M059J (cell line): ENCODE measurements around the gene PKD1. TPM values are rescaled to one million over a fixed set of nuclear protein-coding genes. Genes with fewer than 3 reads are reported as not detected.

Experiments used
- DNase-seq: peaks from one replicate; pipeline ENCODE4 v3.0.0-alpha.2; 2012; ENCODE audit warnings: low read depth
- total RNA-seq: library from RNA; depleted of rRNA; stranded (reverse); fragments of >200 nt; shearing (Covaris generic); gene quantifications from 2 replicates; pipeline ENCODE4 v1.2.3, GENCODE V29; 2014; rRNA removed

The PKD1 gene
- total RNA-seq, result 12.9 and 56.0 TPM in 2 replicates

GRCh38 chr16:2135770-2136490, at the start of gene PKD1:
TSS of gene PKD1 (minus strand) at chr16:2135898. CDS start at chr16:2135689, 209 bp downstream.
- peak; percentile 87 for DNase-seq

- DNase-seq, result no peak
Observed at GRCh38 chr16:2184962-2185361, 49.3 kb upstream of the PKD1 start.

DNA sequence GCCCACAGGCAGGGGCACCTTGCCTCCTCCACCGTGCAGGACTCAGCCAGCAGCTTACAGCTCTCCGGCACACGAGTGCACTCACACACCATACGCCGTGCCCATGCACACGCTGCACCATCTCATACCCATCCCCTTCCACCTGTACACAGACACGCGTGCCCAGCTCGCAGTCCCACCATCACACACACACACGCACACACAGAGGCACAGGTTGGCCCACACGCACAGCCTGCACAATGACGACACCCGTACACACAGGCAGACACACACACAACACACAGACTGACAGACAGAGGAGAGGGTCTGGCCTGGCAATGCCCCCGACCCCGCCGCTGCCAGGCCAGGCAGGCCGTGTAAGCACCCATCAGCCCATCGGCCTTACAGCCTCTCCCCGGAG, 48.6 kb upstream of the PKD1 start:
- DNase-seq, result no peak

DNA sequence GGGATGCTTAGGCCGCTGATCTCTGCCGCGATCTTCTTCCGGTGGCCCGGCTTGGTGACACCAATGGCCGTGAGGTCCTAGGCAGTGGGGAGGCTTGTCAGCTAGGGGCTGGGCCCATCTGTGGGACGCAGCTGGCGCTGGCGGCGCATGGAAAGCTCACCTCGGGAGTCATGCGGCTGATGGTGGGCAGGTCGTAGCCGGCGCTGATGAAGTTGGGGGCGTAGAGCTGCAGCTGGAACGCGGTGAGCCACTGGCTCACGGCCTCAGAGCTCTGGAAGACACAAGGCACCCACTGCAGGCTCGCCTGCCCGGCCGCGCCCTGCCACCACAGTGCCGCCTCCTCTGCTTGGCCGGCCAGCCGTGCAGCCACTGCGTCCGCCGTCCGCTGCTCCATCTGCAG, 48.0 kb upstream of the PKD1 start:
- no peak for DNase-seq

DNA sequence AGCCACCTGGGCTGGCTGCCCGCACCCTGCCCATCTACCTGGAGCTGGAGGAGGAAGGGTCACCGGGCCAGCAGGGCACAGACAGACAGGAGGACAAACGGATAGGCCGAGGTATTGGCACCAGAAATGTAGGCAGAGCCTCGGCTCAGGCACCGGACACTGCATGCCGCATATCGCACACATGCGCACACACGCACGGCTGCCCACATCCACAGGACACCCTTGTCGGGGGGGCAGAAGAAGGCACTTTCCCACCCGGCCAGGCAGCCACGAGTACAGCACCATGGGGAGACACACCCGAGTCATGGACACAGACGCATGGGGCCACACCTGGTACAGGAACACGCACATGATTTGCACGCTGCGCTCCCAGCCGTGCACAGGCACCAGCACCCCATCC, 46.3 kb upstream of the PKD1 start:
- no peak for DNase-seq

DNA sequence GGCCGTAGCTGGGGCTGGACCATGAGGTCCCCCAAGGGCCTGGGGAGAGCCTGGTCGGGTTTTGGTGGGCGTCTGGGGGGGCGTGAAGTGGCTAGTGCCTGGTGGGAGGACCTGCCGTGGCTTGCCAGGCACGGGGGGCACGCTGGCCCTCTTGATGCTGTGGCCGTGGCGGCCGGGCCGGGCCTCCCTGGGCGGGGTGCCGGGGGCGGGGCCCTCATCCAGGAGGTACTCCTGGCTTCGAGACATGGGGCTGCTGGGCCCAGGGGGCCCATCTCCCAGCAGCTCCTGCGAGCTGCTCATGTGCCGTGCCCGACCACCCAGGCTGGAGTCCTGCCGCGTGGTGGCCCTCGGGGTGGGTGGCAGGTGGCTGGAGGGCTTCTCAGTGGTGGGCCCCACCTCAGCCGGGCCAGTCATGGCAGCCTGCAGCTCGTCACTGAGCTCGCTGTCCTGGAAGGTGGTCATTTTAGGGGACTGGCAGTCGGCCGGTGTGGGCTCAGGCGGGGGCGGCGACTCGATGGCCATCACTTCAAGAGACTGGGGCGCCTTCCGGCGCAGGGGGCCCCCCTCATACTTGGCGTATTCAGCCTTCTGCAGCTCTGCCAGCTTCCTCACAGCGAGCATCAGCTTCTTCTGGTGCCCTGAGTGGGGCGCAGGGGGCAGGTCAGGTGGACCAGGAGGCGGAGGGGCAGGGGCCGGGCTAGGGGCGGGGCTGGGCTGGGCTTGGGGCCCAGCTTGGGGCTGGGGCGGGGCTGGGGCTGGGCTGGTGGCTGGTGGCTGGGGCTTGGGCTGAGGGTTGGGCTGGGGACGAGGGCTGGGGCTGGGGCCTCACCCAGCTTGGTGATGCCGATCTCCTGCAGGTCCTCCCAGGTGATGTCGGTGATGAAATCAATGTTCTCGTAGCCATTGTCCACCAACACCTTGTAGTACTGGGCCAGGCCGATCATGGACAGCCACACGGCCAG, 45.5 kb upstream of the PKD1 start:
- no peak for DNase-seq

DNA sequence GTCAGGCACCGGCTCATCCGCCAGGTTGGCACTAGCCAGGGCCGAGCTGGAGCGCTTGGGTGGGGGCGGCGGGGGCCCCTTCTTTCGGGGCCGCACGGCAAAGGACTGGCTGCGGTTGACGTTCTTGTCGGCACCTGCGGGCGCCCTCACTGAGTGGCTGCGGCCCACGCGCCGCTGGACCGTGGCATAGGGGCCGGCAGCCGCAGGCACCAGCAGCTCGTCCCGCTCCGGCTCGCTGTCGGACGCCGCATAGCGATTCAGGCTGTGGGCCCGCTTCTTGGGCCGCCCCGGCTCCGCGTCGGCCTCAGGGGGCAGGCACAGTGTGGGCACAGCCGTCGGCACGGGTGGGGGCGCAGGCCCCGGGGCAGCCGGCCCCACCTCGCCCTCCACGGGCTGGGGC, 44.8 kb upstream of the PKD1 start:
- no peak for DNase-seq

DNA sequence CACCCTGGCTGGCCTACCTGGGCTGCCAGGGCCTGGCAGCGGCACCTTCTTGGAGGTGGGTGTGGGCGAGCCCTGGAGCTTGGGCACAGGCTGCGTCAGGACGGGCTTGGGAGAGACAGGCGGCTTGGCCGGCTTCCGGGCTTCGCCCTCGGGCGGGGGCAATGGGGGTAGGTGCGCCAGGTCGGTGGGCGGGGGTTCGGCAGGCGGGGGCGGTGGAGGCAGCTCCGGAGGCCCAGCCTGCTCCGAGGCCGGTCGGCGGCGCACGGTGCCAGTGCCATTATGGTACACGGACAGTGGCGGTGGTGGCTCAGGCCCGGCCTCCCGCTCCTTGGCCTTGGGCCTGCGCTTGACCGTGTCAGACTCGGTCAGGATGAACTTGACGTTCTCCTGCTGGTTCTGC, 43.9 kb upstream of the PKD1 start:
- no peak for DNase-seq

GRCh38 chr16:2179107-2179501, 43.4 kb upstream of the PKD1 start:
- no peak for DNase-seq

DNA sequence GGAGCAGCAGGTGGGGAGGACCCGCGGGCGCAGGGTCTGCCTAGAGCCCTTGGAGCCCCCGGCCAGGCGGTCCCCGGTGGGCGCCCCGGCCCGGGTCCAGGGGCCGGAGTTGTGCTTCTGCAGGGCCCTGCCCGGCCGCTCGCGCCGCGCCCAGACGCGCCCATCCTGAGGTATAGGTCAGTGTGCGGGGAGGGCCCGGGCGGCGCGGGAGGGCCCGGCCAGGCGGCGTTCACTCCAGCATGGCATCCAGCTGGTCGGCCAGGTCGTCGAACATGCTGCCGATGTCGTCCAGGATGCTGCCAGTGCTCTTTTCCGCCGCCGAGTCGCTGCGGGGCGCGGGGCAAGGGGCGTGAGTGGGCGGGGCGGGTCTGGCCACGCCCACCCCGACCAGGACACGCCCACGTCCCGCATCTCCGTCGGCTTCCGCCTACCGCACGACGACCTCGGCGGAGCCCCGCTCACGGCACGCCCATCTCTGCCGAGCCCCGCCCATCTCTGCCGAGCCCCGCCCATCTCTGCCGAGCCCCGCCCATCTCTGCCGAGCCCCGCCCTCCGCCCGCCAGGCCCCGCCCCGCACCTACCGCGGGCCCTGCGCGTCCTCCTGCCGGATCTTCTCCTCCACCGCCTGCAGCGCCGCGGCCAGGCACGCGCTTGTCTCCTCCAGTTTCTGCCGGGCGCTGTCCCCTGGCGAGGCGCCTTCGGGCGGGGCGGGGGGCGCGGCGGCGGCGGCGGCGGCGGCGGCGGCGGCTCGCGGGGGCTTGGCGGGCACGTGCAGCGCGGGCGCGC, 42.8 kb upstream of the PKD1 start:
- DNase-seq, result no peak

GRCh38 chr16:2177561-2177960, 41.9 kb upstream of the PKD1 start:
- DNase-seq, result no peak

DNA sequence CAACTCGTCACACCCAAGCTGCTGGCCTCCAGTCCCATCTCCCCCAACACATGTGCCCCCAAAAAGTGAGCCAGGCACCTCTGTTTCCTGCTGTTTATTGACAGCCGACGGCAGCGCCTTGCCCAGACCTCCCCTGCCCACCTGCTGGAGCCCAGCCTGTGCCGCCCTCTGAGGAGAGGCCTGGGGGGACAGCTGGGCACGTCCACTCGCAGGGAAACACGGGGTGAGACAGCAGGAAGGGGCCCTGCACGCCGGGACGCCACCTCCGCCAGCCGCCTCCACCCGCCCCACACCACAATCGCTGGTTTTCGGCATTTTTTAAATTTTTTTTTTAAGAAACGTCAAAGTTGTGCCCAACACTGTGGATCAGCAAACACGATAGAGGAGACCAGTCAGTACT, 41.4 kb upstream of the PKD1 start:
- no peak for DNase-seq

DNA sequence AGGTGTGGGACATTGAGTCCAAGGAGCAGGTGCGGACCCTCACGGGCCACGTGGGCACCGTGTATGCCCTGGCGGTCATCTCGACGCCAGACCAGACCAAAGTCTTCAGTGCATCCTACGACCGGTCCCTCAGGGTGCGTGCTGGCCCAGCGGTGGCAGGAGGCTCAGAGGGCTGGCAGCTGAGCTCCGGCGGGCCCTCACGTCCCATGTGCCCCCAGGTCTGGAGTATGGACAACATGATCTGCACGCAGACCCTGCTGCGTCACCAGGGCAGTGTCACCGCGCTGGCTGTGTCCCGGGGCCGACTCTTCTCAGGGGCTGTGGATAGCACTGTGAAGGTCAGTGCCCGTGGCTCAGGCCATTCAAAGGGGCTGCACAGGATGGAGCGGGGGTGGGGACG, 40.3 kb upstream of the PKD1 start:
- no peak for DNase-seq

GRCh38 chr16:2175454-2175853, 39.8 kb upstream of the PKD1 start:
- DNase-seq, result no peak

GRCh38 chr16:2174396-2175131, 38.9 kb upstream of the PKD1 start:
- no peak for DNase-seq

DNA sequence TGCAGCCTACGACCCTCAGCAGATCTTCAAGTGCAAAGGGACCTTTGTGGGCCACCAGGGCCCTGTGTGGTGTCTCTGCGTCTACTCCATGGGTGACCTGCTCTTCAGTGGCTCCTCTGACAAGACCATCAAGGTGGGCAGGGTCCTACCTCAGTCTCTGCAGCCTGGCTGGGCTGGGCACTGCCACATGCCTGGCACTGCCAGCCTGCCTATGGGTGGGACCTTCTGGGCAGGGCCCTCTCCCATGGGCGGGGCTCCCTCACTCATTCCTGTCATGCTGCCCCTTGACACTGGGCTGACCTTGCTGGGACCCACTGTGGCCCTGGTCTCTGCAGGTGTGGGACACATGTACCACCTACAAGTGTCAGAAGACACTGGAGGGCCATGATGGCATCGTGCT, 38.2 kb upstream of the PKD1 start:
- DNase-seq, result no peak

GRCh38 chr16:2173366-2173765, 37.7 kb upstream of the PKD1 start:
- DNase-seq, result no peak

- no peak for DNase-seq
Observed at GRCh38 chr16:2172688-2173335, 37.1 kb upstream of the PKD1 start.

DNA sequence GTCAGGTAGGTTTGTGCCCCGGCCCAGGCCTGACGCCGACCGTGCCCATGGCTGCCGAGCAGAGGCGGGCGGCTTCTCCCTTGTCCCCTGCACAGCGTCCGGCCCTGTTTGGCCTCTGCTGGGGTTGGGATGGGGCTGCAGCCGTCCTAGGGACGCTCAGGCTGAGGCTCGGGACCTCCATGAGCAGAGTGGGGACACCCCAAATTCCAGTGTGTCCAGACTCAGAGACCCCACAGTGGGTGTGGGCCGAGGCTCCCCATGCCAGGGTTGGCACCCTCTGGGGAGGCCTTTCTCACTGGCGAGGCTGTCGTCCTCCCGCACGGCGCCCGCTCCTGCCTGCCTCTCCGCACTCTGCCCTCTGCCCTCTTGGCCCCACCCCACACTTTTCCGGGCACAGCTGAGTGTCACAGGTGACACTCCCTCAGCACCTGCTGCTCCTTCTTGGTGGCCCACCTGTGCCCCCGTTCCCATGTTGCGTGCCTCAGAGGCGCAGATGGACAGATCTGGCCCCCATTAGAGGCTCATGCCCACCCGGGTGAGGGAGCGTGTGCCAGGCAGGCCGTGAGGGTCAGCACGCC, 36.0 kb upstream of the PKD1 start:
- DNase-seq, result no peak

DNA sequence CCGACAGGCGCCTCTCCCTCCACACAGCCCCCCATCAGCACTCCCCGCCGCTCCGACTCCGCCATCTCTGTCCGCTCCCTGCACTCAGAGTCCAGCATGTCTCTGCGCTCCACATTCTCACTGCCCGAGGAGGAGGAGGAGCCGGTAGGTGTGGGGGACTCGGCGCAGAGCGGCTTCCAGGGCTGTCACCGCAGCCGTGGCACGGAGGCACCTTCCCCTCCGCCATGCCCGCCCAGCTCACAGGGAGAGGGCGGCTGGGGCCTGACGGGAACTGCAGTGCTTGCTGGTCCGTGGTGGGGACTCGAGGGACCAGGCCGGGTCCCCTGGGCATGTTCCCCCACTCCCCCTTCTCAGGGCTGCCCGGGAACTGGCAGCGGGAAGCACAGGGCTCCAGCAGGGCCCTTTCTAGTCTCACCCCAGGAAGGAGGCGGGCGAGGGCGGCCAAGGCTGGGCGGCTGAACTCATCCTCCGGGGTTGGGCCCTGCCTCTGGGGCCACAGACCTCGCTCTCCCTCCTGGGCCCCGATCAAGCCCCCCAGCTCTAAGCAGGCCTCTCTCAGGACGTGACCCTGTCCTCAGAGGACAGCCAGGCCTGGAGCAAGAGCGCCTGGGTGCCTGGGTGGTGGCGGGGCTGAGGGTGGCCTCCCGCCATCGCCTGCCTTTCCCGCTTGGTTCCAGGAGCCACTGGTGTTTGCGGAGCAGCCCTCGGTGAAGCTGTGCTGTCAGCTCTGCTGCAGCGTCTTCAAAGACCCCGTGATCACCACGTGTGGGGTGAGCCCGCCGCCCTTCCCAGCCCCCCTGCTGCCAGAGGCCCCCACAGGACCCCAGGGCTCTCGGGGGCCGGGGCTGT, 35.1 kb upstream of the PKD1 start:
- no peak for DNase-seq
